ENCODE data around the gene CR2. TPM values are rescaled to one million over a fixed set of nuclear protein-coding genes. Genes with fewer than 3 reads are reported as not detected.
A peak's percentile ranks its signal among the peaks of the same experiment; 100 is the strongest.
"Not testable (repeated sequence)": the region's sequence is repeated elsewhere in the genome, so short reads cannot be mapped to it uniquely, and the experiment has no call there.

The CR2 gene
- total RNA-seq, 1 donor from 2014 or later, result 0.12 TPM

GRCh38 chr1:207493212-207493611 is 39.1 kb downstream of the CR2 start:
- TF ChIP-seq CTCF (IDR thresholded peaks at IDR 0.05), result no peak
- intact Hi-C loops (cut with DNase I), result no loop called here
- H3K9me3 ChIP-seq, result no peaks in the 10 kb centered on the region
- no peak overlapping the region for H3K27ac ChIP-seq
- no peaks in the 10 kb centered on the region for H3K36me3 ChIP-seq
- peaks cover 10% of the 10 kb centered on the region for H3K4me1 ChIP-seq
- DNase-seq (no peak), ATAC-seq (no peak)
- no peak overlapping the region for H3K4me3 ChIP-seq
- peaks cover 28% of the 10 kb centered on the region for H3K27me3 ChIP-seq

- Histone ChIP-seq H3K27me3 (peaks cover 28% of the 10 kb centered on the region), H3K36me3 (no peaks in the 10 kb centered on the region), H3K27ac (no peak overlapping the region), H3K4me1 (peaks cover 10% of the 10 kb centered on the region), H3K9me3 (no peaks in the 10 kb centered on the region), H3K4me3 (no peak overlapping the region)
- no peak for TF ChIP-seq CTCF (IDR thresholded peaks at IDR 0.05)
- intact Hi-C loops (cut with DNase I), result no loop called here
- no peak for ATAC-seq
- DNase-seq, result no peak
Measured at GRCh38 chr1:207494171-207494570, 40.0 kb downstream of the CR2 start.

- intact Hi-C loops (cut with DNase I); H3K36me3 ChIP-seq; H3K4me3 ChIP-seq; DNase-seq; ATAC-seq; H3K27ac ChIP-seq; H3K9me3 ChIP-seq: not testable (repeated sequence)
- Histone ChIP-seq H3K27me3 (peaks cover 35% of the 10 kb centered on the region), H3K4me1 (peaks cover 10% of the 10 kb centered on the region)
Measured at GRCh38 chr1:207495281-207495680, 41.2 kb downstream of the CR2 start.

- TF ChIP-seq CTCF (IDR thresholded peaks at IDR 0.05), result no peak
- H3K36me3 ChIP-seq, result no peaks in the 10 kb centered on the region
- no peaks in the 10 kb centered on the region for H3K9me3 ChIP-seq
- intact Hi-C loops (cut with DNase I), result no loop called here
- peak within 1 kb of the TSS; percentile 44 for H3K4me3 ChIP-seq
- H3K4me1 ChIP-seq, result peaks cover 10% of the 10 kb centered on the region
- ATAC-seq (peak; percentile 84), DNase-seq (peak; percentile 76)
- peaks cover 31% of the 10 kb centered on the region for H3K27me3 ChIP-seq
- no peak within 1 kb of the TSS for H3K27ac ChIP-seq
Measured at GRCh38 chr1:207495801-207496792, 42.0 kb downstream of the CR2 start, which contains the start of gene CR1. TSS of gene CR1 (plus strand) at chr1:207496157. CDS start at chr1:207496268, 111 bp downstream.

- Histone ChIP-seq H3K27ac (no peak overlapping the region), H3K36me3 (no peaks in the 10 kb centered on the region), H3K4me3 (no peak overlapping the region), H3K4me1 (peaks cover 10% of the 10 kb centered on the region), H3K9me3 (no peaks in the 10 kb centered on the region), H3K27me3 (peaks cover 45% of the 10 kb centered on the region)
- intact Hi-C loops (cut with DNase I), result no loop called here
- TF ChIP-seq CTCF (IDR thresholded peaks at IDR 0.05), result no peak
- DNase-seq (no peak), ATAC-seq (peak; percentile 53)
Measured at GRCh38 chr1:207497941-207498340, 43.8 kb downstream of the CR2 start.

GRCh38 chr1:207499573-207499972 is 45.4 kb downstream of the CR2 start:
- DNase-seq, result peak; percentile 66
- H3K27ac ChIP-seq, result no peak overlapping the region
- intact Hi-C loops (cut with DNase I), result no loop called here
- no peak overlapping the region for H3K4me3 ChIP-seq
- H3K36me3 ChIP-seq, result no peaks in the 10 kb centered on the region
- ATAC-seq, result peak; percentile 88
- H3K4me1 ChIP-seq, result peaks cover 10% of the 10 kb centered on the region
- no peaks in the 10 kb centered on the region for H3K9me3 ChIP-seq
- TF ChIP-seq CTCF (IDR thresholded peaks at IDR 0.05), result peak; percentile 70
- peaks cover 46% of the 10 kb centered on the region for H3K27me3 ChIP-seq

All from upper lobe of right lung (tissue), 1 donor.